SK-N-SH treated with all-trans-retinoic acid at 6 μM for 48 hours (cell line): ENCODE data around the gene LAP3.

ENCODE experiments used
- ATAC-seq: fragments of 200-7000 bp; cut with Tn5 transposase; 3 replicates; pipeline ENCODE4 v1.9.1; 2020; ENCODE audit warnings: mild to moderate bottlenecking, moderate library complexity
- ARNTL ChIP-seq: fragments of 450-650 bp; formaldehyde crosslinking; IDR thresholded peaks from 2 replicates; pipeline ENCODE4 v1.5.0; 2020; ENCODE audit warnings: low read depth, mild to moderate bottlenecking, moderate library complexity, borderline replicate concordance
- BACH2 ChIP-seq: fragments of 250-450 bp; sonication (Bioruptor Pico); IDR thresholded peaks from 2 replicates; pipeline ENCODE4 v1.9.0; 2021; ENCODE audit warnings: mild to moderate bottlenecking, borderline replicate concordance
- CSDC2 ChIP-seq: fragments of 250-450 bp; sonication (Bioruptor Pico); IDR thresholded peaks from 2 replicates; pipeline ENCODE4 v1.5.0; 2020; ENCODE audit warnings: mild to moderate bottlenecking, moderate library complexity
- ESRRG ChIP-seq: fragments of 250-450 bp; sonication (Bioruptor Pico); IDR thresholded peaks from 2 replicates; pipeline ENCODE4 v1.6.1; 2021; ENCODE audit warnings: mild to moderate bottlenecking
- GLIS3 ChIP-seq: fragments of 250-450 bp; sonication (Bioruptor Pico); IDR thresholded peaks from 2 replicates; pipeline ENCODE4 v1.5.0; 2020; ENCODE audit warnings: mild to moderate bottlenecking, moderate library complexity
- ISL1 ChIP-seq: fragments of 250-450 bp; sonication (Bioruptor Pico); IDR thresholded peaks from 2 replicates; pipeline ENCODE4 v2.1.2; 2022; ENCODE audit warnings: mild to moderate bottlenecking, moderate library complexity
- OSR1 ChIP-seq: fragments of 250-450 bp; sonication (Bioruptor Pico); IDR thresholded peaks from 2 replicates; pipeline ENCODE4 v1.8.0; 2022; ENCODE audit warnings: moderate library complexity, mild to moderate bottlenecking, inconsistent platforms
- PPARA ChIP-seq: fragments of 250-450 bp; sonication (Bioruptor Pico); IDR thresholded peaks from 2 replicates; pipeline ENCODE4 v1.5.0; 2020; ENCODE audit warnings: mild to moderate bottlenecking, borderline replicate concordance
- RARB ChIP-seq: fragments of 250-450 bp; sonication (Bioruptor Pico); IDR thresholded peaks from 2 replicates; pipeline ENCODE4 v1.8.0; 2021; ENCODE audit warnings: mild to moderate bottlenecking, moderate library complexity
- SNAI2 ChIP-seq: fragments of 250-450 bp; sonication (Bioruptor Pico); IDR thresholded peaks from 2 replicates; pipeline ENCODE4 v1.5.0; 2020; ENCODE audit warnings: mild to moderate bottlenecking, moderate library complexity
- ZC3H10 ChIP-seq: fragments of 250-450 bp; sonication (Bioruptor Pico); IDR thresholded peaks from 2 replicates; pipeline ENCODE4 v1.5.1; 2021; ENCODE audit warnings: mild to moderate bottlenecking, moderate library complexity
- ZFP3 ChIP-seq: fragments of 250-450 bp; sonication (Bioruptor Pico); IDR thresholded peaks from 2 replicates; pipeline ENCODE4 v1.5.0; 2020; ENCODE audit warnings: mild to moderate bottlenecking, moderate library complexity
- ZFP30 ChIP-seq: fragments of 450-650 bp; formaldehyde crosslinking; IDR thresholded peaks from 2 replicates; pipeline ENCODE4 v1.5.0; 2022; ENCODE audit warnings: mild to moderate bottlenecking, moderate library complexity
- ZNF565 ChIP-seq: fragments of 450-650 bp; formaldehyde crosslinking; conservative IDR thresholded peaks from 2 replicates; pipeline ENCODE4 v1.5.0; 2020; ENCODE audit warnings: low read depth, mild to moderate bottlenecking, moderate library complexity
- ZNF70 ChIP-seq: fragments of 450-650 bp; formaldehyde crosslinking; IDR thresholded peaks from 2 replicates; pipeline ENCODE4 v1.5.0; 2020; ENCODE audit warnings: mild to moderate bottlenecking, moderate library complexity
- TF ChIP-seq, protein P1 (sequence below): fragments of 250-450 bp; sonication (Bioruptor Pico); IDR thresholded peaks from 2 replicates; pipeline ENCODE4 v1.8.0; 2020; ENCODE audit warnings: mild to moderate bottlenecking, moderate library complexity, borderline replicate concordance
- TF ChIP-seq, protein P2 (sequence below): fragments of 250-450 bp; sonication (Bioruptor Pico); IDR thresholded peaks from 2 replicates; pipeline ENCODE4 v1.5.0; 2020; ENCODE audit warnings: mild to moderate bottlenecking, moderate library complexity
- TF ChIP-seq, protein P3 (sequence below): fragments of 250-450 bp; sonication (Bioruptor Pico); IDR thresholded peaks from 2 replicates; pipeline ENCODE4 v1.5.1; 2020; ENCODE audit warnings: low read depth, mild to moderate bottlenecking, moderate library complexity
- TF ChIP-seq, protein P4 (sequence below): fragments of 250-450 bp; sonication (Bioruptor Pico); IDR thresholded peaks from 2 replicates; pipeline ENCODE4 v1.5.1; 2021; ENCODE audit warnings: mild to moderate bottlenecking, moderate library complexity

The LAP3 gene

GRCh38 chr4:17544831-17545234 lies 32.2 kb upstream of the LAP3 start:
- no peak for TF ChIP-seq ZNF70 (CRISPR knock-in tag)
- no peak for TF ChIP-seq ZNF565 (CRISPR knock-in tag)
- TF ChIP-seq, protein P1, sequence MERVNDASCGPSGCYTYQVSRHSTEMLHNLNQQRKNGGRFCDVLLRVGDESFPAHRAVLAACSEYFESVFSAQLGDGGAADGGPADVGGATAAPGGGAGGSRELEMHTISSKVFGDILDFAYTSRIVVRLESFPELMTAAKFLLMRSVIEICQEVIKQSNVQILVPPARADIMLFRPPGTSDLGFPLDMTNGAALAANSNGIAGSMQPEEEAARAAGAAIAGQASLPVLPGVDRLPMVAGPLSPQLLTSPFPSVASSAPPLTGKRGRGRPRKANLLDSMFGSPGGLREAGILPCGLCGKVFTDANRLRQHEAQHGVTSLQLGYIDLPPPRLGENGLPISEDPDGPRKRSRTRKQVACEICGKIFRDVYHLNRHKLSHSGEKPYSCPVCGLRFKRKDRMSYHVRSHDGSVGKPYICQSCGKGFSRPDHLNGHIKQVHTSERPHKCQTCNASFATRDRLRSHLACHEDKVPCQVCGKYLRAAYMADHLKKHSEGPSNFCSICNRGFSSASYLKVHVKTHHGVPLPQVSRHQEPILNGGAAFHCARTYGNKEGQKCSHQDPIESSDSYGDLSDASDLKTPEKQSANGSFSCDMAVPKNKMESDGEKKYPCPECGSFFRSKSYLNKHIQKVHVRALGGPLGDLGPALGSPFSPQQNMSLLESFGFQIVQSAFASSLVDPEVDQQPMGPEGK (CRISPR knock-in tag) = no peak
- no peak for TF ChIP-seq GLIS3
- TF ChIP-seq PPARA (CRISPR knock-in tag) = no peak
- no peak for TF ChIP-seq ZFP3 (CRISPR knock-in tag)
- no peak for TF ChIP-seq CSDC2 (CRISPR knock-in tag)
- TF ChIP-seq, protein P2, sequence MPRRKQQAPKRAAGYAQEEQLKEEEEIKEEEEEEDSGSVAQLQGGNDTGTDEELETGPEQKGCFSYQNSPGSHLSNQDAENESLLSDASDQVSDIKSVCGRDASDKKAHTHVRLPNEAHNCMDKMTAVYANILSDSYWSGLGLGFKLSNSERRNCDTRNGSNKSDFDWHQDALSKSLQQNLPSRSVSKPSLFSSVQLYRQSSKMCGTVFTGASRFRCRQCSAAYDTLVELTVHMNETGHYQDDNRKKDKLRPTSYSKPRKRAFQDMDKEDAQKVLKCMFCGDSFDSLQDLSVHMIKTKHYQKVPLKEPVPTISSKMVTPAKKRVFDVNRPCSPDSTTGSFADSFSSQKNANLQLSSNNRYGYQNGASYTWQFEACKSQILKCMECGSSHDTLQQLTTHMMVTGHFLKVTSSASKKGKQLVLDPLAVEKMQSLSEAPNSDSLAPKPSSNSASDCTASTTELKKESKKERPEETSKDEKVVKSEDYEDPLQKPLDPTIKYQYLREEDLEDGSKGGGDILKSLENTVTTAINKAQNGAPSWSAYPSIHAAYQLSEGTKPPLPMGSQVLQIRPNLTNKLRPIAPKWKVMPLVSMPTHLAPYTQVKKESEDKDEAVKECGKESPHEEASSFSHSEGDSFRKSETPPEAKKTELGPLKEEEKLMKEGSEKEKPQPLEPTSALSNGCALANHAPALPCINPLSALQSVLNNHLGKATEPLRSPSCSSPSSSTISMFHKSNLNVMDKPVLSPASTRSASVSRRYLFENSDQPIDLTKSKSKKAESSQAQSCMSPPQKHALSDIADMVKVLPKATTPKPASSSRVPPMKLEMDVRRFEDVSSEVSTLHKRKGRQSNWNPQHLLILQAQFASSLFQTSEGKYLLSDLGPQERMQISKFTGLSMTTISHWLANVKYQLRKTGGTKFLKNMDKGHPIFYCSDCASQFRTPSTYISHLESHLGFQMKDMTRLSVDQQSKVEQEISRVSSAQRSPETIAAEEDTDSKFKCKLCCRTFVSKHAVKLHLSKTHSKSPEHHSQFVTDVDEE (CRISPR knock-in tag) = no peak
- ATAC-seq = no peak

GRCh38 chr4:17545374-17546140 lies 31.4 kb upstream of the LAP3 start:
- ATAC-seq = no peak
- no peak for TF ChIP-seq ARNTL (CRISPR knock-in tag)
- TF ChIP-seq ESRRG (CRISPR knock-in tag) = no peak
- TF ChIP-seq SNAI2 = no peak
- no peak for TF ChIP-seq CSDC2 (CRISPR knock-in tag)
- no peak for TF ChIP-seq ZNF70 (CRISPR knock-in tag)
- TF ChIP-seq RARB (CRISPR knock-in tag) = no peak
- TF ChIP-seq PPARA (CRISPR knock-in tag) = no peak
- TF ChIP-seq, protein P2 (CRISPR knock-in tag) = no peak
- no peak for TF ChIP-seq BACH2 (CRISPR knock-in tag)
- TF ChIP-seq, protein P1 (CRISPR knock-in tag) = no peak
- no peak for TF ChIP-seq OSR1 (CRISPR knock-in tag)
- no peak for TF ChIP-seq ZFP3 (CRISPR knock-in tag)
- TF ChIP-seq ISL1 (CRISPR knock-in tag) = no peak
- TF ChIP-seq, protein P3, sequence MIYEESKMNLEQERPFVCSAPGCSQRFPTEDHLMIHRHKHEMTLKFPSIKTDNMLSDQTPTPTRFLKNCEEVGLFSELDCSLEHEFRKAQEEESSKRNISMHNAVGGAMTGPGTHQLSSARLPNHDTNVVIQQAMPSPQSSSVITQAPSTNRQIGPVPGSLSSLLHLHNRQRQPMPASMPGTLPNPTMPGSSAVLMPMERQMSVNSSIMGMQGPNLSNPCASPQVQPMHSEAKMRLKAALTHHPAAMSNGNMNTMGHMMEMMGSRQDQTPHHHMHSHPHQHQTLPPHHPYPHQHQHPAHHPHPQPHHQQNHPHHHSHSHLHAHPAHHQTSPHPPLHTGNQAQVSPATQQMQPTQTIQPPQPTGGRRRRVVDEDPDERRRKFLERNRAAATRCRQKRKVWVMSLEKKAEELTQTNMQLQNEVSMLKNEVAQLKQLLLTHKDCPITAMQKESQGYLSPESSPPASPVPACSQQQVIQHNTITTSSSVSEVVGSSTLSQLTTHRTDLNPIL (CRISPR knock-in tag) = no peak
- TF ChIP-seq ZC3H10 = no peak
- TF ChIP-seq, protein P4, sequence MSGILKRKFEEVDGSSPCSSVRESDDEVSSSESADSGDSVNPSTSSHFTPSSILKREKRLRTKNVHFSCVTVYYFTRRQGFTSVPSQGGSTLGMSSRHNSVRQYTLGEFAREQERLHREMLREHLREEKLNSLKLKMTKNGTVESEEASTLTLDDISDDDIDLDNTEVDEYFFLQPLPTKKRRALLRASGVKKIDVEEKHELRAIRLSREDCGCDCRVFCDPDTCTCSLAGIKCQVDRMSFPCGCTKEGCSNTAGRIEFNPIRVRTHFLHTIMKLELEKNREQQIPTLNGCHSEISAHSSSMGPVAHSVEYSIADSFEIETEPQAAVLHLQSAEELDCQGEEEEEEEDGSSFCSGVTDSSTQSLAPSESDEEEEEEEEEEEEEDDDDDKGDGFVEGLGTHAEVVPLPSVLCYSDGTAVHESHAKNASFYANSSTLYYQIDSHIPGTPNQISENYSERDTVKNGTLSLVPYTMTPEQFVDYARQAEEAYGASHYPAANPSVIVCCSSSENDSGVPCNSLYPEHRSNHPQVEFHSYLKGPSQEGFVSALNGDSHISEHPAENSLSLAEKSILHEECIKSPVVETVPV (CRISPR knock-in tag) = no peak
- TF ChIP-seq GLIS3 = no peak
- TF ChIP-seq ZNF565 (CRISPR knock-in tag) = no peak
- TF ChIP-seq ZFP30 = no peak
